Mesenchymal stem cell (in vitro differentiated cells and primary cell): Measurements from ENCODE around the gene C1QL1.

Experiments
- DNase-seq: peaks from one replicate; pipeline ENCODE4 v3.0.0-alpha.2; 2013
- H2AFZ ChIP-seq: one replicate; pipeline ENCODE4 v1.6.1; 2013; ENCODE audit warnings: low read depth, mild to moderate bottlenecking, control low read depth, inconsistent platforms, low read length, moderate library complexity
- H2AK5ac ChIP-seq: 2 replicates; pipeline ENCODE4 v1.6.1; 2013; ENCODE audit warnings: low read length, moderate library complexity, mild to moderate bottlenecking, inconsistent platforms; ENCODE audit not compliant: severe bottlenecking
- H2BK120ac ChIP-seq: one replicate; pipeline ENCODE4 v1.6.1; 2013; ENCODE audit warnings: low read depth, mild to moderate bottlenecking, inconsistent platforms, low read length, moderate library complexity
- H2BK12ac ChIP-seq, 2 experiments: one replicate each; pipeline ENCODE4 v1.6.1; 2013; ENCODE audit warnings: inconsistent platforms in 2 of 2, low read length in 2 of 2, mild to moderate bottlenecking in 2 of 2, moderate library complexity in 2 of 2, control low read depth in 1 of 2
- H2BK15ac ChIP-seq: one replicate; pipeline ENCODE4 v1.6.1; 2013; ENCODE audit warnings: mild to moderate bottlenecking, low read depth, inconsistent platforms; ENCODE audit not compliant: poor library complexity, severe bottlenecking
- H2BK5ac ChIP-seq: 2 replicates; pipeline ENCODE4 v1.6.1; 2013; ENCODE audit warnings: low read depth, mild to moderate bottlenecking, low read length, control low read depth, inconsistent platforms; ENCODE audit not compliant: poor library complexity, severe bottlenecking
- H3K14ac ChIP-seq, 2 experiments: one replicate each; pipeline ENCODE4 v1.6.1; 2013; ENCODE audit warnings: inconsistent platforms in 2 of 2, low read length in 2 of 2, control low read depth in 1 of 2, mild to moderate bottlenecking in 1 of 2, moderate library complexity in 1 of 2
- H3K18ac ChIP-seq, 2 experiments: one replicate each; pipeline ENCODE4 v1.6.1; 2013; ENCODE audit warnings: inconsistent platforms in 2 of 2, low read length in 2 of 2, control low read depth in 1 of 2, low read depth in 1 of 2, mild to moderate bottlenecking in 1 of 2
- H3K23ac ChIP-seq, 2 experiments: one replicate each; pipeline ENCODE4 v1.6.1; 2013; ENCODE audit warnings: inconsistent platforms in 2 of 2, low read length in 2 of 2, mild to moderate bottlenecking in 2 of 2, moderate library complexity in 2 of 2, control low read depth in 1 of 2
- H3K27ac ChIP-seq: 2 replicates; pipeline ENCODE4 v1.5.1; 2013; ENCODE audit warnings: mild to moderate bottlenecking, moderate library complexity, low read length, control low read depth, inconsistent platforms; ENCODE audit not compliant: poor library complexity, severe bottlenecking
- H3K27me3 ChIP-seq, 2 experiments: 2 replicates each; pipeline versions ENCODE4 v1.6.1 to v1.7.0; 2013; ENCODE audit warnings: low read length in 2 of 2, mild to moderate bottlenecking in 2 of 2, moderate library complexity in 2 of 2, control low read depth in 1 of 2, inconsistent platforms in 1 of 2; ENCODE audit not compliant: control insufficient read depth in 1 of 2, insufficient read depth in 1 of 2
- H3K36me3 ChIP-seq, 2 experiments: 2 replicates each; pipeline versions ENCODE4 v1.6.1 to v1.7.0; 2013; ENCODE audit warnings: low read length in 2 of 2, control low read depth in 1 of 2, inconsistent platforms in 1 of 2, low read depth in 1 of 2, mild to moderate bottlenecking in 1 of 2; ENCODE audit not compliant: insufficient read depth in 2 of 2, control insufficient read depth in 1 of 2
- H3K4ac ChIP-seq, 2 experiments: one replicate each; pipeline ENCODE4 v1.6.1; 2013; ENCODE audit warnings: inconsistent platforms in 2 of 2, low read length in 2 of 2, mild to moderate bottlenecking in 2 of 2, moderate library complexity in 2 of 2, control low read depth in 1 of 2, low read depth in 1 of 2
- H3K4me1 ChIP-seq: 2 replicates; pipeline ENCODE4 v1.6.1; 2013; ENCODE audit warnings: low read depth, low read length, control low read depth; ENCODE audit not compliant: control insufficient read depth, insufficient read depth
- H3K4me2 ChIP-seq: 2 replicates; pipeline ENCODE4 v1.6.1; 2013; ENCODE audit warnings: low read length, mild to moderate bottlenecking, inconsistent platforms; ENCODE audit not compliant: poor library complexity, severe bottlenecking
- H3K4me3 ChIP-seq, 2 experiments: 2 replicates each; pipeline versions ENCODE4 v1.5.1 to v1.7.0; 2013; ENCODE audit warnings: low read length in 2 of 2, mild to moderate bottlenecking in 2 of 2, control low read depth in 1 of 2, low read depth in 1 of 2; ENCODE audit not compliant: insufficient read depth in 1 of 2
- H3K79me1 ChIP-seq: replicated peaks from 2 replicates; pipeline ENCODE4 v1.6.1; 2013; ENCODE audit warnings: mild to moderate bottlenecking, control low read depth, low read length, inconsistent platforms; ENCODE audit not compliant: poor library complexity, severe bottlenecking
- H3K9ac ChIP-seq: 2 replicates; pipeline ENCODE4 v1.7.0; 2013; ENCODE audit warnings: mild to moderate bottlenecking, low read length, moderate library complexity
- H3K9me3 ChIP-seq: 2 replicates; pipeline ENCODE4 v1.7.0; 2013; ENCODE audit warnings: mild to moderate bottlenecking, low read length; ENCODE audit not compliant: control insufficient read depth
- H4K8ac ChIP-seq: one replicate; pipeline ENCODE4 v1.6.1; 2013; ENCODE audit warnings: inconsistent platforms, mild to moderate bottlenecking, low read length, moderate library complexity
- H4K91ac ChIP-seq: one replicate; pipeline ENCODE4 v1.6.1; 2013; ENCODE audit warnings: mild to moderate bottlenecking, low read length, inconsistent platforms
- WGBS: methylation state at CpG from one replicate; pipeline ENCODE4 v1.1.7; 2013; ENCODE audit warnings: mixed read lengths; 5-methylcytosine and 5-hydroxymethylcytosine counted together

C1QL1 gene

DNA sequence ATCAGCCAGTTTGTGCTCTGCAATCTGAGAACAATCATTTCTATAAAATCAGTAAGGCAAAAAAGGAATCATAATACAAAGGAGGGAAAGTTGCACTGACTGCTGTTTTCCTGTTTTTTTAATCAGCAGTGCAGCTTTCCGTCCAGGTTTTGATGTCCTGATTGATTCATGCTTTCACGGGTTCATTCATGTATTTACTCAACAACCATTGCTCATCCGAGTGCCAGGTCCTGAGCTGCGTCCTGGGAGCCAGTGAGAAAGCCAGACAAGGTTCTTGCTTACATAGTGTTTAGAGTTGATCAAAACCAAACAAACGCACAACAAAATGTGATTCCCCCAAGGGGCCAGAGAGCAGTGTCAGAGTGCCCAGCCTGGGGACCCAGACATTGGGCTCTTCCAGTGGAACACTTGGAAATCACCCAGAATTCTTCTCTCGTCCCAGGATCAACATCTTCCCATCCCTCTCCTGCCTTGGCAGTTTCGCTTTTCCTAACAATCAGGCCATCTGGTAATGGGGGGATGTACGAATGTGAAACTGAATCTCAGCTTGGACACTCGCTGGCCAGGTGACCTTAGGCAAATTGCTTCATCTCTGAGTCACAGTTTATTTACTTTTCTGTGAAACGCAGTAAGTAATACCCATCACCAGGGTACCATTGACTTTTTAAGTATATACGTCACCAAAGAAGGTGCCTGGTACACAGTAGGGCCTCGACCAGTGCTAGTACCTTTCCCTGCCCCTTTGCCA is 13.3 kb upstream of the C1QL1 start:
- Histone ChIP-seq H4K91ac (no peak overlapping the region), H2BK15ac (no peak overlapping the region), H2BK120ac (no peak overlapping the region), H2BK5ac (no peak overlapping the region), H2BK12ac (peak overlapping the region in 1 of 2 experiments; percentile 97), H3K4me3 (peak overlapping the region in 1 of 2 experiments; percentile 21), H3K14ac (no peak overlapping the region), H3K18ac (peak overlapping the region in 1 of 2 experiments; percentile 95), H3K9ac (no peak overlapping the region), H3K79me1 (no peaks in the 10 kb centered on the region), H2AK5ac (no peak overlapping the region), H2AFZ (no peak overlapping the region), H4K8ac (peak overlapping the region; percentile 8), H3K9me3 (no peaks in the 10 kb centered on the region), H3K4me2 (no peak overlapping the region), H3K4ac (peak overlapping the region in 1 of 2 experiments; percentile 98), H3K27me3 (peaks cover 42 to 76% of the 10 kb centered on the region in 2 experiments), H3K36me3 (no peaks in the 10 kb centered on the region), H3K27ac (no peak overlapping the region), H3K4me1 (peaks cover 2% of the 10 kb centered on the region), H3K23ac (no peak overlapping the region)
- 35% methylated on average over 10 of the region's 12 CpGs for WGBS
- peak; percentile 95 for DNase-seq

GRCh38 chr17:44979426-44979995 is 11.4 kb upstream of the C1QL1 start:
- Histone ChIP-seq H3K23ac (peak overlapping the region in 1 of 2 experiments; percentile 46), H2AFZ (peak overlapping the region; percentile 29), H3K4ac (peak overlapping the region; percentile 95 to 98), H3K4me3 (no peak overlapping the region), H4K91ac (peak overlapping the region; percentile 99), H3K4me1 (peaks cover 2% of the 10 kb centered on the region), H2BK5ac (no peak overlapping the region), H2BK12ac (peak overlapping the region; percentile 97 to 99), H3K9ac (no peak overlapping the region), H3K27ac (no peak overlapping the region), H3K9me3 (no peaks in the 10 kb centered on the region), H3K14ac (peak overlapping the region in 1 of 2 experiments; percentile 95), H3K4me2 (no peak overlapping the region), H2BK120ac (peak overlapping the region; percentile 95), H3K36me3 (no peaks in the 10 kb centered on the region), H2BK15ac (peak overlapping the region; percentile 93), H2AK5ac (no peak overlapping the region), H3K18ac (peak overlapping the region; percentile 77 to 95), H4K8ac (peak overlapping the region; percentile 92), H3K27me3 (peaks cover 40 to 78% of the 10 kb centered on the region in 2 experiments), H3K79me1 (no peaks in the 10 kb centered on the region)
- 60% methylated on average over 4 of the region's 9 CpGs for WGBS
- peak; percentile 88 for DNase-seq

DNA sequence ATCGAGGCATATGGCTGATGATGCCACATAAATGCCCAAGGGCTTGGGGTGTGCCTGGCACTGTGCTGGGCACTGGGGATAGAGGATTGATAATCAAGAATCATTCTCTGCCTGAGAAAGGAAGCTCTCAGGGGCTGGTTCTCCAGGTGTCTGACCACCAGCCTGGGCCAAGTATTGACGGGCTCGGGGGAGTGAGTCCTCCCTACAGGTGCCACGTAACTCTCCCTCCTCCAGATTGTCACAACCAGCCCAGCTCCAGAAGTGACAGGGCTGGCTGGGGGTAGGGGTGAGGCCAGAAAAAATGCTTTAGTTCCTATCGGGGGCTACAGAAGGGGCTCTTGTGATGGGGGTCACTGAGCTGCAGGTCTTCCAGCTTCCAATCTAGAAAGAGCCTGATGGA is 10.7 kb upstream of the C1QL1 start:
- Histone ChIP-seq H2BK15ac (peak overlapping the region; percentile 67), H3K4me2 (no peak overlapping the region), H3K36me3 (no peaks in the 10 kb centered on the region), H2AK5ac (no peak overlapping the region), H3K14ac (no peak overlapping the region), H3K18ac (peak overlapping the region; percentile 3 to 88), H4K91ac (no peak overlapping the region), H3K79me1 (no peaks in the 10 kb centered on the region), H3K4me1 (peaks cover 2% of the 10 kb centered on the region), H4K8ac (peak overlapping the region; percentile 12), H3K9me3 (no peaks in the 10 kb centered on the region), H3K9ac (no peak overlapping the region), H2BK120ac (peak overlapping the region; percentile 59), H2BK5ac (no peak overlapping the region), H2AFZ (no peak overlapping the region), H3K4me3 (no peak overlapping the region), H3K27me3 (peaks cover 40 to 80% of the 10 kb centered on the region in 2 experiments), H2BK12ac (peak overlapping the region; percentile 59 to 69), H3K27ac (no peak overlapping the region), H3K4ac (peak overlapping the region; percentile 71 to 79), H3K23ac (no peak overlapping the region)
- no peak for DNase-seq
- 97% methylated on average over 4 of the region's 5 CpGs for WGBS

DNA sequence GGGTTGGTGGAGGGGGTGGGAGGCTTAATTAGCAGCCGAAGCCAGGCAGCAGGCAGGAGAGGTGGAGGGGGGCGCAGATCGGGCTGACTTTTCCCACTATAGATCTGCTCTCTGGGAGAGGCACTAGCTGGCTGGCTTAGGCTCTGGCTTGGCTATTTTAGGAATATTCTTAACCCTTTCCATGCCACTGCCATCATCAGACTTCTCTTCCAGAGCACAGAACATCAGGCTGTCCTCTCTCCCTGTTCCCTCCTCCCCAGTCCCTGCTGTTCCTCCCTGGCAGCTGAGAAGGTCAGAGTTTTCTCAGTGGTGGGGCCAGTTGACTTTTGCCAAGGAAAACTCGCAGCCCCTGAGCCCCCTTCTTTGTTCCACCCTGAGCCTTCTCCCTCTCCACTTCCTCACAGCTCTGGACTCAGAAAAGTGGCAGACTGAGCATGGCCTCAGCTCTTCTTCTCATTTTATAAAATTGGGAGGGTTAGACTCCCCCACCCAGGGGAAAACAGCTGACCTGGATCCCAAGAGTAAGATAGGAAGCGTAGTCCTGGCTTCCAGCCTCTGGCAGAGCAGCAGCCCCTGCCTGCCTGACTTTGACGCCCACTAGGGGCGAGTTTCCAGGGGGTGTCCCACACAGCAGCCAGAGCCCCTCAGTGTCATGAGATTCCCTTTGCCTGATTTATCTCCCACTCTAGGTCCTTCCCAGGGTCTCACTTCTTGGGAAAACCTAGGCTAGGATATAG is 9.9 kb upstream of the C1QL1 start:
- no peak overlapping the region for H3K9ac ChIP-seq
- peaks cover 40 to 81% of the 10 kb centered on the region in 2 experiments for H3K27me3 ChIP-seq
- H2AFZ ChIP-seq = no peak overlapping the region
- peak overlapping the region; percentile 71 to 79 for H3K4ac ChIP-seq
- H4K8ac ChIP-seq = peak overlapping the region; percentile 82
- H3K79me1 ChIP-seq = no peaks in the 10 kb centered on the region
- no peak overlapping the region for H3K4me3 ChIP-seq
- H3K4me2 ChIP-seq = no peak overlapping the region
- H3K4me1 ChIP-seq = peaks cover 2% of the 10 kb centered on the region
- no peaks in the 10 kb centered on the region for H3K36me3 ChIP-seq
- 69% methylated on average over 4 of the region's 7 CpGs for WGBS
- H3K18ac ChIP-seq = peak overlapping the region; percentile 88 to 93
- H3K27ac ChIP-seq = no peak overlapping the region
- DNase-seq = no peak
- H3K9me3 ChIP-seq = no peaks in the 10 kb centered on the region
- no peak overlapping the region for H2AK5ac ChIP-seq
- peak overlapping the region; percentile 59 to 69 for H2BK12ac ChIP-seq
- peak overlapping the region; percentile 96 for H2BK15ac ChIP-seq
- H3K14ac ChIP-seq = peak overlapping the region in 1 of 2 experiments; percentile 95
- no peak overlapping the region for H3K23ac ChIP-seq
- peak overlapping the region; percentile 85 for H4K91ac ChIP-seq
- no peak overlapping the region for H2BK5ac ChIP-seq
- H2BK120ac ChIP-seq = peak overlapping the region; percentile 78
